Measurements from ENCODE around the gene TNN. TPM values are rescaled to one million over a fixed set of nuclear protein-coding genes. Genes with fewer than 3 reads are reported as not detected.
"Not testable (repeated sequence)": the region's sequence is repeated elsewhere in the genome, so short reads cannot be mapped to it uniquely, and the experiment has no call there.

Gene TNN
- total and polyA plus RNA-seq, 7 experiments from 2014 or later, result not detected

- intact Hi-C loops (cut with micrococcal nuclease), result no loop called here
- Mint-ChIP-seq H3K36me3 (no peaks in the 10 kb centered on the region), H3K27ac (no peak overlapping the region), H3K4me3 (no peak overlapping the region), H3K9me3 (peaks cover 0 to 6% (median 0%) of the 10 kb centered on the region in 11 donors), H3K27me3 (peaks cover 0 to 3% (median 0%) of the 10 kb centered on the region in 5 donors), H3K4me1 (peaks cover 0 to 2% (median 0%) of the 10 kb centered on the region in 7 donors)
- no peak overlapping the region for H3K27ac ChIP-seq (ENCODE audit: low read depth, low read length)
- H3K4me1 ChIP-seq (ENCODE audit: control insufficient read depth in 2 of 2, insufficient read depth in 2 of 2, low read length in 2 of 2), result no peaks in the 10 kb centered on the region
- DNase-seq (no peak), ATAC-seq (no peak)
- no peaks in the 10 kb centered on the region for H3K9me3 ChIP-seq (ENCODE audit: control insufficient read depth in 2 of 3, low read length in 3 of 3)
- ChIA-PET CTCF (interaction anchor here (0.6 kb wide), 1 partner anchor 39 kb away, joined by 4 read pairs; no protein-coding TSS in a partner anchor), POLR2A (no interaction called here)
- no peaks in the 10 kb centered on the region for H3K27me3 ChIP-seq (ENCODE audit: control insufficient read depth in 2 of 2, insufficient read depth in 2 of 2, low read length in 2 of 2)
- no peaks in the 10 kb centered on the region for H3K36me3 ChIP-seq (ENCODE audit: control insufficient read depth in 2 of 3, insufficient read depth in 3 of 3, low read length in 3 of 3)
- H3K4me3 ChIP-seq (ENCODE audit: low read length), result no peak overlapping the region
These were observed 32.3 kb downstream of the TNN start for GRCh38 chr1:175099916-175100315.

- H3K36me3 ChIP-seq (ENCODE audit: control insufficient read depth in 2 of 3, insufficient read depth in 3 of 3, low read length in 3 of 3); intact Hi-C loops (cut with micrococcal nuclease); H3K36me3 Mint-ChIP-seq; POLR2A ChIA-PET; H3K4me3 Mint-ChIP-seq; H3K9me3 Mint-ChIP-seq; H3K27me3 Mint-ChIP-seq; H3K4me3 ChIP-seq (ENCODE audit: low read length); H3K9me3 ChIP-seq (ENCODE audit: control insufficient read depth in 2 of 3, low read length in 3 of 3); CTCF ChIA-PET; H3K27me3 ChIP-seq (ENCODE audit: control insufficient read depth in 2 of 2, insufficient read depth in 2 of 2, low read length in 2 of 2); H3K27ac Mint-ChIP-seq; H3K4me1 Mint-ChIP-seq; H3K4me1 ChIP-seq (ENCODE audit: control insufficient read depth in 2 of 2, insufficient read depth in 2 of 2, low read length in 2 of 2); ATAC-seq; DNase-seq; H3K27ac ChIP-seq (ENCODE audit: low read depth, low read length): not testable (repeated sequence)
These were observed 34.5 kb downstream of the TNN start for GRCh38 chr1:175102166-175102565.

GRCh38 chr1:175106536-175106935 lies 38.9 kb downstream of the TNN start:
- CTCF ChIA-PET; H3K4me3 ChIP-seq (ENCODE audit: low read length); H3K4me1 Mint-ChIP-seq; ATAC-seq; DNase-seq; H3K27me3 Mint-ChIP-seq; H3K4me1 ChIP-seq (ENCODE audit: control insufficient read depth in 2 of 2, insufficient read depth in 2 of 2, low read length in 2 of 2); intact Hi-C loops (cut with micrococcal nuclease); H3K9me3 ChIP-seq (ENCODE audit: control insufficient read depth in 2 of 3, low read length in 3 of 3); H3K27me3 ChIP-seq (ENCODE audit: control insufficient read depth in 2 of 2, insufficient read depth in 2 of 2, low read length in 2 of 2); POLR2A ChIA-PET; H3K27ac Mint-ChIP-seq; H3K36me3 Mint-ChIP-seq; H3K36me3 ChIP-seq (ENCODE audit: control insufficient read depth in 2 of 3, insufficient read depth in 3 of 3, low read length in 3 of 3); H3K4me3 Mint-ChIP-seq; H3K27ac ChIP-seq (ENCODE audit: low read depth, low read length): not testable (repeated sequence)
- peaks cover 0 to 13% (median 1%) of the 10 kb centered on the region in 11 donors for H3K9me3 Mint-ChIP-seq

- H3K4me3 ChIP-seq (ENCODE audit: low read length); H3K36me3 ChIP-seq (ENCODE audit: control insufficient read depth in 2 of 3, insufficient read depth in 3 of 3, low read length in 3 of 3); H3K4me1 ChIP-seq (ENCODE audit: control insufficient read depth in 2 of 2, insufficient read depth in 2 of 2, low read length in 2 of 2); H3K27ac Mint-ChIP-seq; intact Hi-C loops (cut with micrococcal nuclease); H3K27ac ChIP-seq (ENCODE audit: low read depth, low read length); H3K4me1 Mint-ChIP-seq; H3K36me3 Mint-ChIP-seq; ATAC-seq; H3K9me3 ChIP-seq (ENCODE audit: control insufficient read depth in 2 of 3, low read length in 3 of 3); DNase-seq; H3K27me3 ChIP-seq (ENCODE audit: control insufficient read depth in 2 of 2, insufficient read depth in 2 of 2, low read length in 2 of 2); H3K4me3 Mint-ChIP-seq: not testable (repeated sequence)
- ChIA-PET CTCF (interaction anchor here (1.1 kb wide), 1 partner anchor 44 kb away, joined by 3 read pairs; no protein-coding TSS in a partner anchor), POLR2A (interaction anchor here (0.6 kb wide), 1 partner anchor 78 kb away, joined by 3 read pairs; no protein-coding TSS in a partner anchor)
- Mint-ChIP-seq H3K27me3 (peaks cover 0 to 12% (median 4%) of the 10 kb centered on the region in 5 donors), H3K9me3 (peaks cover under 1 to 25% (median 9%) of the 10 kb centered on the region in 11 donors)
These were observed 40.7 kb downstream of the TNN start for GRCh38 chr1:175108331-175108820.

- DNase-seq (no peak), ATAC-seq (no peak)
- Histone ChIP-seq H3K9me3 (ENCODE audit: control insufficient read depth in 2 of 3, low read length in 3 of 3) (peaks cover 0 to 9% (median 0%) of the 10 kb centered on the region in 3 experiments), H3K4me3 (ENCODE audit: low read length) (no peak overlapping the region), H3K36me3 (ENCODE audit: control insufficient read depth in 2 of 3, insufficient read depth in 3 of 3, low read length in 3 of 3) (no peaks in the 10 kb centered on the region), H3K27ac (ENCODE audit: low read depth, low read length) (no peak overlapping the region), H3K4me1 (ENCODE audit: control insufficient read depth in 2 of 2, insufficient read depth in 2 of 2, low read length in 2 of 2) (no peaks in the 10 kb centered on the region), H3K27me3 (ENCODE audit: control insufficient read depth in 2 of 2, insufficient read depth in 2 of 2, low read length in 2 of 2) (no peaks in the 10 kb centered on the region)
- intact Hi-C loops (cut with micrococcal nuclease), result no loop called here
- Mint-ChIP-seq H3K4me1 (peaks cover 0 to 3% (median 0%) of the 10 kb centered on the region in 7 donors), H3K27ac (no peak overlapping the region), H3K27me3 (peaks cover 0 to 20% (median 12%) of the 10 kb centered on the region in 5 donors), H3K9me3 (peaks cover 4 to 30% (median 16%) of the 10 kb centered on the region in 11 donors), H3K4me3 (no peak overlapping the region), H3K36me3 (peaks cover 0 to 15% (median 8%) of the 10 kb centered on the region in 5 donors)
- POLR2A ChIA-PET, result interaction anchor here (0.6 kb wide), 1 partner anchor 908 kb away, joined by 3 read pairs; no protein-coding TSS in a partner anchor
- CTCF ChIA-PET, result interaction anchor here (0.6 to 1.2 kb wide), 2 partner anchors 10 to 84 kb away, joined by 3 read pairs; no protein-coding TSS in a partner anchor
These were observed 47.4 kb downstream of the TNN start for GRCh38 chr1:175114996-175115395.

GRCh38 chr1:175116210-175116798 lies 48.7 kb downstream of the TNN start:
- peaks cover 0 to 15% (median 8%) of the 10 kb centered on the region in 5 donors for H3K36me3 Mint-ChIP-seq
- Histone ChIP-seq H3K4me3 (ENCODE audit: low read length) (no peak overlapping the region), H3K27ac (ENCODE audit: low read depth, low read length) (no peak overlapping the region), H3K9me3 (ENCODE audit: control insufficient read depth in 2 of 3, low read length in 3 of 3) (peaks cover 0 to 9% (median 0%) of the 10 kb centered on the region in 3 experiments), H3K4me1 (ENCODE audit: control insufficient read depth in 2 of 2, insufficient read depth in 2 of 2, low read length in 2 of 2) (no peaks in the 10 kb centered on the region), H3K27me3 (ENCODE audit: control insufficient read depth in 2 of 2, insufficient read depth in 2 of 2, low read length in 2 of 2) (no peaks in the 10 kb centered on the region), H3K36me3 (ENCODE audit: control insufficient read depth in 2 of 3, insufficient read depth in 3 of 3, low read length in 3 of 3) (no peaks in the 10 kb centered on the region)
- no peak for DNase-seq
- peaks cover 0 to 3% (median 0%) of the 10 kb centered on the region in 7 donors for H3K4me1 Mint-ChIP-seq
- H3K27ac Mint-ChIP-seq, result no peak overlapping the region
- peaks cover 0 to 20% (median 12%) of the 10 kb centered on the region in 5 donors for H3K27me3 Mint-ChIP-seq
- ChIA-PET CTCF (no interaction called here), POLR2A (no interaction called here)
- no peak for ATAC-seq
- H3K4me3 Mint-ChIP-seq, result no peak overlapping the region
- intact Hi-C loops (cut with micrococcal nuclease), result no loop called here
- H3K9me3 Mint-ChIP-seq, result peaks cover 4 to 30% (median 16%) of the 10 kb centered on the region in 11 donors

GRCh38 chr1:175116903-175117302 lies 49.3 kb downstream of the TNN start:
- Mint-ChIP-seq H3K4me1 (peaks cover 0 to 3% (median 0%) of the 10 kb centered on the region in 7 donors), H3K4me3 (no peak overlapping the region), H3K27ac (no peak overlapping the region), H3K36me3 (peaks cover 0 to 15% (median 8%) of the 10 kb centered on the region in 5 donors), H3K27me3 (peaks cover 0 to 18% (median 10%) of the 10 kb centered on the region in 5 donors), H3K9me3 (peaks cover 4 to 26% (median 16%) of the 10 kb centered on the region in 11 donors)
- ATAC-seq (no peak), DNase-seq (no peak)
- H3K9me3 ChIP-seq (ENCODE audit: control insufficient read depth in 2 of 3, low read length in 3 of 3), result peaks cover 0 to 9% (median 0%) of the 10 kb centered on the region in 3 experiments
- POLR2A ChIA-PET, result no interaction called here
- no peaks in the 10 kb centered on the region for H3K27me3 ChIP-seq (ENCODE audit: control insufficient read depth in 2 of 2, insufficient read depth in 2 of 2, low read length in 2 of 2)
- H3K27ac ChIP-seq (ENCODE audit: low read depth, low read length), result no peak overlapping the region
- no peaks in the 10 kb centered on the region for H3K4me1 ChIP-seq (ENCODE audit: control insufficient read depth in 2 of 2, insufficient read depth in 2 of 2, low read length in 2 of 2)
- H3K4me3 ChIP-seq (ENCODE audit: low read length), result no peak overlapping the region
- intact Hi-C loops (cut with micrococcal nuclease), result no loop called here
- CTCF ChIA-PET, result no interaction called here
- H3K36me3 ChIP-seq (ENCODE audit: control insufficient read depth in 2 of 3, insufficient read depth in 3 of 3, low read length in 3 of 3), result no peaks in the 10 kb centered on the region
